Measurements from ENCODE around the gene PCDH1. TPM values are rescaled to one million over a fixed set of nuclear protein-coding genes. Genes with fewer than 3 reads are reported as not detected.

Gene PCDH1
- total RNA-seq, 2 donors from 2014 or later, result 45.4 to 69.7 TPM

DNA sequence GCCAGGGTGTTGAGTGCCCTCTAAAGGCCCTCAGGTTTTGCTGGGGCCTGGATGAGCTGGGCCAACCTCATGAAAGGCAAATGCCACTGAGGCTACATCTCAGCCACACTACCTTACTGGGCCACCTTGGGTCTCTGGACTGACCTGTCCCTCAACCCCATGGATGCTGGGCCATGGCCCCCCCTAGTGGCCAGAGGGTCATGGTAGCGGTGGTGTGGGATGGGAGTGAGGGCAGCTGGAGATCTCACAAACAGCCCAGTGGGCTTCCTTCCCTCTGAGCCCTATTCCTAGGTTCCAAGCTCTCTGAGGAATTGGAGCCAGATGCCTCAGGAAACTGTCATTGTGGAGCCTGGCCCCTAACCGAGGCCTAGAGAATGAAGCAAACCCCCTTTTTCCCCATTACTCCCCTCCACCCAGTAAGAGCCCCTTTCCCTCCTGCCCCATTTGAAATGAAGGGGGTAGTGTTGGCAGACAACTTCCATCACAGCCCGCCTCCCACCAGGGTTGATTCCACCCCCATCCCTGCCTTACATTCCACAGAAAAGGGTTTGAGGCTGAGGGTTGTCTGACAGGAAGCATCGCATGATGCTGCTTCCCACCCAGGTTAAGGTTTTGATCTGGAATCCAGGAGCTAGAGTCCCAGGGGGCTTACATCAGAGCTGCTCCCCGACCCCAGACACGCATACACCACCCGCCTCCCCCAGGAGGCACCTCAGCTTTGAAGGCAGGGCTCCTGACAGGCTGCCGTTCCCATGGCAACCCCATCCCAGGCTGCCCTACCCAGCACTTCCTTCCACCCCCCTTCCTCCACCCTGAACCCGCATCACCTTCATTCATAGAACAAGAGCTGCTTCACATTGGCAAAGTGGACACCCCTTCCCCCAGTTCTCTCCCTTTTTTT lies 63.9 kb downstream of the PCDH1 start:
- Mint-ChIP-seq H3K9me3 (no peaks in the 10 kb centered on the region), H3K4me3 (no peak overlapping the region), H3K27ac (no peak overlapping the region), H3K4me1 (peaks cover 48% of the 10 kb centered on the region), H3K27me3 (ENCODE audit: insufficient read depth) (peaks cover 20% of the 10 kb centered on the region), H3K36me3 (ENCODE audit: low read depth) (no peaks in the 10 kb centered on the region)
- Histone ChIP-seq H3K9ac (ENCODE audit: extremely low read depth, low read length, poor library complexity, severe bottlenecking) (no peak overlapping the region), H3K4me1 (ENCODE audit: control insufficient read depth, insufficient read depth, low read length) (no peaks in the 10 kb centered on the region), H3K9me3 (ENCODE audit: control insufficient read depth, low read length) (no peaks in the 10 kb centered on the region), H3K27ac (ENCODE audit: low read depth, low read length) (no peak overlapping the region), H3K36me3 (ENCODE audit: control insufficient read depth, insufficient read depth, low read length) (no peaks in the 10 kb centered on the region), H3K27me3 (ENCODE audit: control insufficient read depth, insufficient read depth, low read length, poor library complexity, severe bottlenecking) (no peaks in the 10 kb centered on the region), H3K4me3 (ENCODE audit: low read length) (no peak overlapping the region)
- WGBS, 2 experiments (ENCODE audit: insufficient coverage in 1 of 2, insufficient read length in 1 of 2), result 52 to 73% methylated on average over 2 to 9 of the region's 9 CpGs
- TF ChIP-seq, protein P1, sequence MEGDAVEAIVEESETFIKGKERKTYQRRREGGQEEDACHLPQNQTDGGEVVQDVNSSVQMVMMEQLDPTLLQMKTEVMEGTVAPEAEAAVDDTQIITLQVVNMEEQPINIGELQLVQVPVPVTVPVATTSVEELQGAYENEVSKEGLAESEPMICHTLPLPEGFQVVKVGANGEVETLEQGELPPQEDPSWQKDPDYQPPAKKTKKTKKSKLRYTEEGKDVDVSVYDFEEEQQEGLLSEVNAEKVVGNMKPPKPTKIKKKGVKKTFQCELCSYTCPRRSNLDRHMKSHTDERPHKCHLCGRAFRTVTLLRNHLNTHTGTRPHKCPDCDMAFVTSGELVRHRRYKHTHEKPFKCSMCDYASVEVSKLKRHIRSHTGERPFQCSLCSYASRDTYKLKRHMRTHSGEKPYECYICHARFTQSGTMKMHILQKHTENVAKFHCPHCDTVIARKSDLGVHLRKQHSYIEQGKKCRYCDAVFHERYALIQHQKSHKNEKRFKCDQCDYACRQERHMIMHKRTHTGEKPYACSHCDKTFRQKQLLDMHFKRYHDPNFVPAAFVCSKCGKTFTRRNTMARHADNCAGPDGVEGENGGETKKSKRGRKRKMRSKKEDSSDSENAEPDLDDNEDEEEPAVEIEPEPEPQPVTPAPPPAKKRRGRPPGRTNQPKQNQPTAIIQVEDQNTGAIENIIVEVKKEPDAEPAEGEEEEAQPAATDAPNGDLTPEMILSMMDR (conservative IDR thresholded peaks at IDR 0.05), result peak; percentile 91
- peak; percentile 98 for DNase-seq

DNA sequence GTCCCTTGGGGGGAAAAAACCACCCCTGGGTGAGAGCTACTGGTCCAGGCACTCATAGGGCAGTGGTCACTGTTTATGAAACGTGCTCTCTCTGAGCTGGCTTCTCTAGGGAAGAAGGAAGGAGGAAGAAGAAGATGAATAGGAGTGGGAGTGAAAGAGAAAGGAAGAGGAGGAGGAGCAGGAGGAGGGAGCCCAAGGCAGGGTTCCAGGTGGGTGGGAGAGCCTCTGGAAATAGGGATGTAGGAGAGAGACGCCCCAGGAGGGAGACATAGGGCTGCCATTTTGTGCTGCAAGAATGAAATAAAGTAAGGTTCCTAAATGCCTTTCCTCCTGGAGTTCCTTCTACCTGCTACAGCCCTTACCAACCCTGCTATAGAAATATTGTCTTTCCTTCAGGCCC lies 65.7 kb downstream of the PCDH1 start:
- Histone ChIP-seq H3K4me1 (ENCODE audit: control insufficient read depth, insufficient read depth, low read length) (no peaks in the 10 kb centered on the region), H3K9me3 (ENCODE audit: control insufficient read depth, low read length) (no peaks in the 10 kb centered on the region), H3K4me3 (ENCODE audit: low read length) (no peak overlapping the region), H3K27me3 (ENCODE audit: control insufficient read depth, insufficient read depth, low read length, poor library complexity, severe bottlenecking) (no peaks in the 10 kb centered on the region), H3K9ac (ENCODE audit: extremely low read depth, low read length, poor library complexity, severe bottlenecking) (no peak overlapping the region), H3K27ac (ENCODE audit: low read depth, low read length) (no peak overlapping the region), H3K36me3 (ENCODE audit: control insufficient read depth, insufficient read depth, low read length) (no peaks in the 10 kb centered on the region)
- Mint-ChIP-seq H3K9me3 (no peaks in the 10 kb centered on the region), H3K4me3 (no peak overlapping the region), H3K27ac (no peak overlapping the region), H3K4me1 (peaks cover 45% of the 10 kb centered on the region), H3K36me3 (ENCODE audit: low read depth) (no peaks in the 10 kb centered on the region), H3K27me3 (ENCODE audit: insufficient read depth) (peaks cover 26% of the 10 kb centered on the region)
- TF ChIP-seq, protein P1 (conservative IDR thresholded peaks at IDR 0.05), result no peak
- 40 to 77% methylated on average over 1 to 2 of the region's 2 CpGs for WGBS, 2 experiments (ENCODE audit: insufficient coverage in 1 of 2, insufficient read length in 1 of 2)
- DNase-seq, result no peak

DNA sequence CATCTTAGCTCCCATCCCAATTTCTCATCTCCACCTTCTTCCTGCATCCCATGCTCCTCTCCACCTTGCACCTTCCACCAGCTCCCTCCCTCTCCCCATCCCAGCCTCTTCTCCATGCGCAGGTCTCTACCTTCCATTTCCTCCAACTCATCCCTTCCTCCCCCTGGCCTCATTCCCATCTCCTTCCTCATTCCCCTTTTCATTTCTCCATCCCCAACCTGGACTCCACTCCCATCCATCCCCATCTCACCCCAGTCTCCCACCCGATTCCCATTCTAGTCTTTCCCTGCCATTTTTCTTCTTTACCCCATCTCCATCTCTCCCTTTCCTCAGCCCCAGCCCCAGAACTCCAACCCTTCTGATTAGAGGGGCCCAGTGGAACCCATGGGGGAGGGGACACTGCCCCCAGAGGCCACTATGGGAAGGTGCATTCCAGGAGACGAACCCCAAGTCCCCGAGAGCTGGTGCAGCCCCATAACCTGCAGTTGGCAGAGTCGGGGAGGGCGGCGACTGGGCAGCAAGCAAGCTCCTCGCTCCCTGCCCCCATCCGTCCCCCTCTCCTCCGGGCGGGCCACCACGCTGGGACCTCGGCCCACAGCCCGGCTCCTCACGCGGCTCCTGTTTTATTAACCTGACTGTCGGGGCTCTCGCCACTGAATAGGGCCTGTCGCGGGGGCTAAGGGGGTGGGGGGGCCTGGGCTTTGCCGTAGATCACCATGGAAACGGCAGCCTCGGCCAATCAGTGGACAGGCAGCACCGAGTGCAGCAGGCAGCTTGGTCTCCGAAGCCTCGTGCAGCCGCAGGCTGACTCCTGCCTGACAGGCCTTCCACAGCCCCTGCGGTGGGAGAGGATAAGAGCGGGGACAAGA lies 66.7 kb downstream of the PCDH1 start:
- peak; percentile 89 for DNase-seq
- Histone ChIP-seq H3K9me3 (ENCODE audit: control insufficient read depth, low read length) (no peaks in the 10 kb centered on the region), H3K4me1 (ENCODE audit: control insufficient read depth, insufficient read depth, low read length) (peaks cover 4% of the 10 kb centered on the region), H3K4me3 (ENCODE audit: low read length) (no peak overlapping the region), H3K9ac (ENCODE audit: extremely low read depth, low read length, poor library complexity, severe bottlenecking) (no peak overlapping the region), H3K27ac (ENCODE audit: low read depth, low read length) (no peak overlapping the region), H3K36me3 (ENCODE audit: control insufficient read depth, insufficient read depth, low read length) (no peaks in the 10 kb centered on the region), H3K27me3 (ENCODE audit: control insufficient read depth, insufficient read depth, low read length, poor library complexity, severe bottlenecking) (no peaks in the 10 kb centered on the region)
- no peak overlapping the region for H3K27ac Mint-ChIP-seq
- H3K4me3 Mint-ChIP-seq, result peak overlapping the region; percentile 38
- TF ChIP-seq, protein P1 (conservative IDR thresholded peaks at IDR 0.05), result peak; percentile 86
- no peaks in the 10 kb centered on the region for H3K36me3 Mint-ChIP-seq (ENCODE audit: low read depth)
- H3K4me1 Mint-ChIP-seq, result peaks cover 39% of the 10 kb centered on the region
- peaks cover 26% of the 10 kb centered on the region for H3K27me3 Mint-ChIP-seq (ENCODE audit: insufficient read depth)
- whole genome bisulfite sequencing, 2 experiments (ENCODE audit: insufficient coverage in 1 of 2, insufficient read length in 1 of 2), result 9 to 17% methylated on average over 14 to 29 of the region's 29 CpGs
- no peaks in the 10 kb centered on the region for H3K9me3 Mint-ChIP-seq

Measured in endodermal cell (in vitro differentiated cells).